Stimulated activated CD4-positive, alpha-beta T cell treated with anti-CD3 and anti-CD28 coated beads, Interleukin-4, amount 100 ng/mL, for 24 hours (primary cell): ENCODE measurements around the gene NPC2.

Source experiments
- DNase-seq: peaks from one replicate; pipeline ENCODE4 v3.0.0-alpha.2; 2020

Gene NPC2

GRCh38 chr14:74518221-74518620, 25.1 kb upstream of the NPC2 start:
- DNase-seq, result no peak

DNA sequence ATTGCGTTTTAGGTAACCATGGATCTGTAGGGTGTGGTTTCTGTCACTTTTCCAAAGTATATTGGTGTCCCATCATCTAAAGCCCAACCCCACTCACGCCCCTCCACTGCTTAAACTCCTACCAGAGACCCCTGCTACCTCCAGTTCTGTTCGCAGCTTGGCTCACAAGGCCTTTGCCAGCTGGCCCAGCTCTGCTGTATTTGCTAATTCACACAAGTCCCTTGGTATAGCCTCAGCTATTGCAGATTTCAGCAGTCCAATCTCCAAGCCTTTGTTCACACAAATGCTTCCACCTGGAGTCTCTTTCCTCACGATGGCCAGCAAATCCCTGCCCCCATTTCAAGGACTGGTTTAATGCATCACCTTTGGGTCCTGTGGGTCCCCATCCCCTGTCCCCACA, 24.6 kb upstream of the NPC2 start:
- no peak for DNase-seq

DNA sequence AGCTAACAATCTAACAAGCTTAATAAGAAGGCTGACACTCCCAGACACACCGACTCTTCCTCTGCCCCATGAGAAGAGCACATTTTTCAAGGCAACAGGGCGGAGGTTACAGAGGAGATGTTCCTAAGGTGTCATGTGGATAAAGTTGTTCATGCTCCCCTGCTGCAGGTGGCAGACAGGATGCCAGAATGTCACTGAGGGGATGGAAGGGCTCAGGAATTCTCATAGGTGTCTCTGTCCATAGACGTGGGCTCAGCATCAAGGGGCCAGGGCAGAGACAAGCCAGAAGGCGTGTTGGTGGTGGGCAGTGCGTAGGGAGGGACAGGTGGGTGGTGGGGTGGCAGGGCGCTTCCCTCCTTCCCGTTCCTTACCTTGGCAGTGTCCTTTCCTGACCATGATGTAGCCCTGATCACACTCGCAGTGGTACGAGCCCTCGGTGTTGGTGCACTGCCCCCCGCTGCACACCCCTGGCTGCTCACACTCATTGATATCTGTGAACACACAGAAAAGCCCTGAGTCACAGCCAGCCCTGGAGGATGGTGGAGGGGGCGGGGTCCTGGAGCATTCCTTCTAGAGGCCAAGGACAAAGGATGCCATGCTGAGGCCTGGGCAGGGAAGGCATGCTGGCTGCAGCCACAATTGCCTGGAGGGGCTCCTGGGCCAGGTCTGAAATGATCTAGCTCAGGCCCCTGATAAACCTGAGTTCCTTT, 23.5 kb upstream of the NPC2 start:
- no peak for DNase-seq

DNA sequence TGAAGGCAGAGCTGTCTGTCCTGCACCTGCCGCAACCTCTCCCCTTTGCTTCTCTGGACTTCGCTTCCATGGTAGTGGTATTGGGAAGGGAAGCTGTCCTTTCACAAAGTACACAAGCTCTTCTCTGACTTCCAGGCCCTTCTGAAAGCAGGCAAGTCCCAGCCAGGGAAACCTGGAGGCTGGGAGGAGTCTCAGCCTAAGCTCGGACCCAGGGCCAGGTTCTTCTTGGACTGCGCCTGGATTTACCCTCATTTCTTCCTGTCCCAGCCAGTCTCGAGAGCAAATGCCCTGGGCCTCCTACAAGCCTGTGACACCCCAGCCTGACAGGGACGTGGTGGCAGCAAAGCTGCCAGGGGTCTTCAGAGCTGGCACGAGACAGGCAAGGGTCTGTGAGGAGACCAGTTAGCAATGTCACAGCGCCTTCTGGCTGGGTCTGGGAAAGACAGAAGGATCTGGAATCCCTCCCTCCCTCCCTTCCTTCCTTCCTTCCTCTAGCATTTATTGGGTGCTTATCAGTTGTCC, 22.8 kb upstream of the NPC2 start:
- no peak for DNase-seq

- DNase-seq, result no peak
These were observed 21.4 kb upstream of the NPC2 start for GRCh38 chr14:74514471-74514941.

GRCh38 chr14:74511966-74512830, 19.1 kb upstream of the NPC2 start:
- DNase-seq, result no peak

DNA sequence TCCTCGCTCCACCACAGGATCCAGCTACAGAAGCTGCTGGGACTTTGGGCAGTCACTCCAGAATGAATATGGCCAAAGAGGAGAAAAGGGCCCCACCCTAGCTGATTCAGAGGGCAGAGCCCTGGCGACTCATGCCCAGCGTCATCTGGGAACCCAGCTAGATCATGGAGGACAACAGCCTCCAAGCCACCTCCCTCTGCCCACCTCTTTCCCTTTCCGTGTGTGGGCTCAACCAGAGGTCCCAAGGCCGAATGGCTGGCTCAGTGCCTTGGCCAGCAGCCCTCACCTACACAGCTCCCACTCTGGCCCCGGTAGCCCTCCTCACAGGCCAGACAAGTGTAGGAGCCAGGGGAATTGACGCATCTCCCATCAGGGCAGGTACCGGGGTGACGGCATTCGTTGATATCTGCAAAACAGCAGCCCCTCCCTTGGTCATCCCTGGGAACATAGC, 17.9 kb upstream of the NPC2 start:
- no peak for DNase-seq

DNA sequence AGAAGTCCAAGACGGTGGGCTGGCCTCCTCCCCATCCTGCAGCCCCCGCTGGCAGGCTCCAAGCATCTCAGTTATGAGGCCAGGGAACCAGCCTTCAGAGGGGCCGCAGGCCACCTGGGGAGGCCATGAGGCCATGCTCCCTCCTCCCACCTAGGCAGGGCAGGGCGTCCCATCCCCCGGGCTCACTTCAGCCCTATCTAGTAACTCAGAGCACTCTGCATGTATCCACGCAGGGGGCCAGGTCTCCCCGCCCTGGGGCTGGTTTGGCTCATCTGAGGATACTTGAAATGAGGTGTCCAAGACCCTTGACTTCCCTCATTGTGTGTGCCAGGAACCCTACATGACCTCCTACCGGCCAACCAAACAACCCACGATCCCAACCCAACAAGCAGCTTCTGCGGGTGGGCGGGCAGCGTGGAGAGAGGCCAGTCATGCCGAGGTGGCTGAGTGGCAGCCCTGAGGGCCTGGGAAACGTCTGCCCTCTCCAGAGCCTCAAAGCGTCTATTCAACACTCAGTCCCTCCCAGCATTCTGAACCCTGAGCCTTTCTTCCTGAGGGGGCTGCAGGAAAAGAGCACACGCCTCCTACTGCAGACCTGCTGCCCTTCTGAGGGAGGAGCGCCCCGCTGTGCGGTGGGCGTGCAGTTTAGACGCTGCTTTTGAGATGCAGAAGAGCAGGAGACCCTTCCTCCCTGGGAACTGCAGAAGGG, 17.3 kb upstream of the NPC2 start:
- DNase-seq, result no peak

DNA sequence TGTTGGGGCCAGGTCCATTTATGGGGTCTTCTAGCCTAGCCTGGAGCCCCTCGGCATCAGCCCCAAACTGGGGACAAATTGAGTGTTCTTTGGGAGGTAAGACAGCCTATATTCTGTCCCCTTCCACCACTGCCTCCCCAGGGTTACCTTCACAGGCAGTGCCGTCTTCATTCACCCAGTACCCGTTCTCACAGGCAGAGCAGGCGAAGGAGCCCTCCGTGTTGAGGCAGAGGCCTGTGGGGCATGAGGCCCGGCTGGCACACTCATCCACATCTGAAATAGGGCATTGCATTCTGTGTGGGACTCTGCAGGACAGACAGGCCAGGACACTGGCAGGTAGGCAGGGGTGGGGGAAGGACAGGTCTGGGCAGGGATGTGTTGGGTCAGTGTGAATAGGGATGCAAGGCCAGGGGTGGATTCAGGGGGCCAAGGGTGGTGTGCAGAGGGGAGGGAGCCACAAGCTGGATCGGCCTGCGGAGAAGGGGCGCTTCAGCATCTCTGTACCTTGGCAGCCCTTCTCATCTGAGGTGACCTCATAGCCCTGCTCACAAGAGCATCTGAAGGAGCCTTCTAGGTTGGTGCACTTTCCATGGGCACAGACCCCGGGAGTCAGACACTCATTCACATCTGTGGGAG, 16.6 kb upstream of the NPC2 start:
- DNase-seq, result no peak

- no peak for DNase-seq
These were observed 15.8 kb upstream of the NPC2 start for GRCh38 chr14:74508844-74509428.

DNA sequence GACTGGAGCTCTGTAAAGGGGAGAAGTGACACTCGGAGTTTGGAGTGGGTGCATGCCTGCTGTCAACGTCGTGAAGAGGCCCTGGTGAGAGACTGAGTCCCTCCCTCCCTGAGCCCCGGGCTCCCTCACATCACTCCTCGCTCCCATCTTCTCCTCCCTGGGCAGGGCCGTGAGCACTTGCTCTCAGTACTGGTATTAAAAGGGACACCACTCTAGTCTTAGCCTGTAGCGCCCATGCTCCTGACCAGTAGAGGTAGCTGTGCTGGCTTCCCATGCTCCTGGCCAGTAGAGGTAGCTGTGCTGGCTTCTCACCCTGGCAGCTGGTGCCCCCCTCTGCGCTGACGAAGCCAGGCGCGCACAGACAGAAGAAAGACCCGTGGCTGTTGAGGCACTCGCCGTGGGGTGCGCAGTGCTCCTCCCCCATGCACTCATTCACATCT, 15.2 kb upstream of the NPC2 start:
- no peak for DNase-seq

GRCh38 chr14:74507840-74508239, 14.7 kb upstream of the NPC2 start:
- DNase-seq, result no peak

GRCh38 chr14:74507085-74507484, 14.0 kb upstream of the NPC2 start:
- no peak for DNase-seq

DNA sequence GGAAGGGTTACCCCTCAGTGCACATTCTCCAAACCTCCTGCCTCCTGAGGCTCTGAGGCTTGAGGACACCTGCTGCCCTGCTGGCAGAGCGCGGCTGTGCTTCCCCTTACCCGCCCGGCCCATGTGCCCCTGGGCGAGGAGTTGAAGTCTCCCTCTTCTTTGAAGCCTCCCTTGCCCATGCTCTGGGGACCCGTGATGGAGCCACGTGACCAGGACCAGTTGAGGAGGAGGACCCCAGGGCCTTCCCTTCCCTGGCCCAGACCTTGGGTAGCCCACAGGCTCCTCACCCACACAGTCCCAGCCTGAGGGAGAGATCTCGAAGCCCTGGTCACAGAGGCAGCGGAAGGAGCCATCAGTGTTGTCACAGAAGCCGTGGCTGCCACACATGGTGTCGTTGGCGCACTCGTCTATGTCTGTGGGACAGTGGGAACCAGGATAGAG, 13.3 kb upstream of the NPC2 start:
- DNase-seq, result no peak

DNA sequence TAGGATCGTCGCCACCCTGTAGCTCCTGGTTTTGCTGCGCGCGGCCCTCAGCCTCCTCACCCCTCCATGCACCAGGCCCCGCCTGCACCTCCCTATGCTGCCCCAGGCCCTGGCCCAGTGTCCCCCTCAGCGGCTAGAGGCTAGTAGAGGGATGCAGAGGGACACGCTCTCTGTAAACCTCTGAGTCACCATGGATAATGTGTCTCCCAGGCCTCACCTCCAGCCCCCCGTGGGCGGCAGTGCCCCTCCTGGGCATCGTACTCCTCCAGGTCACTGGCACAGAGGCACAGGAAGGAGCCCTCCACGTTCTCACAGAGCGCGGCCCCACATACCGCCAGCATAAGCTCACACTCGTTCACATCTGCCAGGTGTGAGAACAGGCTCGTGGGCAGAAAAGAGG, 12.7 kb upstream of the NPC2 start:
- DNase-seq, result no peak

DNA sequence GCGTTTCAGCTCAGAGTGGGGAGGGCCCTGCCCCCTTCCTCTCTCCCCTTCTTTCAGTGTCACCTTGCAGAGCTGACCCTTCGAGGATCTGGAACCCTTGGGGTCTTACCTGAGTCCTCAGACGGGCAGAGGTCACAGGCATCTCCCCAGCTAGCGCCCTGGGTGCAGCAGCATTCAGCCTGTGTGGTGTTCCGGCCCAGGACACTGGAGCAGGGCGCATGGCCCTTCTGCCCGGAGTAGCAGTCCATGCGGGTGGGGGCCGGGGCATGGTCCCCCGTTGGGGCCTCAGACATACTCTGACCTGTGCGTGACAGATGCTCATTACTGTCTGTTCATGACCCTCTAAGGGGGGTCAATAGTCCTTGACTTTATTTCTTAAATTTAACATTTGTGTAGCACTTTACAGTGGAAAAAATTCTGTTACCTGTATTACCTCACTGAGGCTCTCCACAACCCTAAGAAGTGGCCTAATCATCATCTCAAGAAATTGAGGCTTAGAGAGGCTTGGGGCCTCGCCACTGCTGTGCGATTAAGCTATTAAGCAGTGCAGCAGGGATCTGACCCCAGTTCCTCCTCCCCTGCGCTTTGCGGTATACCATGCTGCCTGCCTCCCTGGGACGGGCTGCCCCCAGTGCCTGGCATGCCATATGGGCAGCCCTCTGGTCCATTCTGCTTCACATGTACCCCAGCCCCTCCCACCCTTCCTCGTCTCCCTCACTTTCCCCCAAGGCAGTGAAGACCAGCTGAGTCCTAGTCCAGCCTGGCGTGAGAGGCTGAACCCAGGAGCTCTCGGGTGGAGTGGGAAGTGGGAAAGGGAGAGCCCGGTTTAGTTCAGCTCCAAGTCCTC, 12.0 kb upstream of the NPC2 start:
- no peak for DNase-seq

DNA sequence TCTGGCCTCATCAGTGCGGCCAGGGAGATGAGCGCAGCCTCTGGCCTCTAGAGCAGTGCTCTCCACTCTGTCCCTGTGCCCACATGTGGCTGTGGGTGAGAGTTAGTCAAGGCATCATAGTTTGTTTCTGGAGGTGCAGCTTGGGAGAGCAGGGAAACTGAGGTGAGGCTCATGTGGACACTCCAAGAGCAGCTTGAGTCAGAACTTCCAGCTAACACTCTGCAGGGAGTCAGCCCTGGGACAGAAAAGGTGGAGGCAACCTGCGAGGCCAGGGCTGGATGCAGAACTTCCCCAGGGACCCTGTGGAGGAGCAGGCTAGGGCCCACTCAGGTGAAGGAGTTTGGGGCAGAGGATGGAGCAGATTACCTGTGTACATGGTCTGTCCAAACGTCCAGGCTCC, 11.3 kb upstream of the NPC2 start:
- no peak for DNase-seq

DNA sequence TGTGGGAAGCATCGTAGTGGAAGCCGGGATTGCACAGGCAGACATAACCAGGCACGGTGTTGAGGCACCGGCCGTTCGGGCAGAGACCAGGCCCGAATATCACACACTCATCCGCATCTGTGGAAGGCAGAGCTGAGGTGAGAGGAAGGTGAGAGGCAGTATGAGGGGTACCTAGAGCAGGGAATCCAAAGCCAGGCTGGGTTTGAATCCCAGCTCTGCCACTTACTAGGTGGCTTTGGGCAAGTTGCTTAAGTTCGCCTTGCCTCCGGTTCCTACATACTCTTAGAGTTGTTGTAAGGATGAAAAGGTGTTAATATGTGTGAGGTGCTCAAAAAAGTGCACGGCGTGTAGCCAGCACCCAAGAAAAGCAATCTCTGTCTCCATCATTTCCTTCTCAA, 10.8 kb upstream of the NPC2 start:
- DNase-seq, result no peak

DNA sequence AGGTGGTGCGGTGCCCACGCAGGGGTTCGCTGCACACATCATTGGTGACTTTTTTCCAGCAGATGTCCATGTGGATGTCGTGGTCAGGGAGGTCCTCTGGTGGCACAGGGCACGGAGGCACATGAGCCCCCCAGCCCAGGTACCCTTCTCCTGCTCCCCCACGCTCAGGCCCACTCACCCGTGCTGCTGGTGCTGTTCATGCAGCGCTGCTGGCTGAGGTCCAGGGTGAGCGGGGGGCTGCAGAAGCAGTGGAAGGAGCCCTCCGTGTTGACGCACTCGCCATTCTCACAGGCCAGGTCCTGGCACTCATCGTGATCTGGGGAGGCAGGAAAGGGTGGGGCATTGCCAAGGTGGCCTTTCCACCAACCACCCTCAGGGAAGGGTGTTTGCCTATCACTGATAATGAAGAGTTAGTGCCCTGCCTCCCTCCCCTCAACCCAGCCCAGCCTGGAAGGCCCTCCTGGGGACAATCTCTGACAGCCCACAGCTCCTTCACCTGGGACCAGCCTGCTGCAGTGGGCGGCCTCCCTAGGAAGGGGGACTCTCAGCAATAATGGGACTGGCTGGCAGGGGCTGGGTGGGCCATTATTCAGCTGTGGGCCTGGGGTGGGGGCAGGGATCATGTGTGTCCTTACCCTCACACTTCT, 10.3 kb upstream of the NPC2 start:
- no peak for DNase-seq

DNA sequence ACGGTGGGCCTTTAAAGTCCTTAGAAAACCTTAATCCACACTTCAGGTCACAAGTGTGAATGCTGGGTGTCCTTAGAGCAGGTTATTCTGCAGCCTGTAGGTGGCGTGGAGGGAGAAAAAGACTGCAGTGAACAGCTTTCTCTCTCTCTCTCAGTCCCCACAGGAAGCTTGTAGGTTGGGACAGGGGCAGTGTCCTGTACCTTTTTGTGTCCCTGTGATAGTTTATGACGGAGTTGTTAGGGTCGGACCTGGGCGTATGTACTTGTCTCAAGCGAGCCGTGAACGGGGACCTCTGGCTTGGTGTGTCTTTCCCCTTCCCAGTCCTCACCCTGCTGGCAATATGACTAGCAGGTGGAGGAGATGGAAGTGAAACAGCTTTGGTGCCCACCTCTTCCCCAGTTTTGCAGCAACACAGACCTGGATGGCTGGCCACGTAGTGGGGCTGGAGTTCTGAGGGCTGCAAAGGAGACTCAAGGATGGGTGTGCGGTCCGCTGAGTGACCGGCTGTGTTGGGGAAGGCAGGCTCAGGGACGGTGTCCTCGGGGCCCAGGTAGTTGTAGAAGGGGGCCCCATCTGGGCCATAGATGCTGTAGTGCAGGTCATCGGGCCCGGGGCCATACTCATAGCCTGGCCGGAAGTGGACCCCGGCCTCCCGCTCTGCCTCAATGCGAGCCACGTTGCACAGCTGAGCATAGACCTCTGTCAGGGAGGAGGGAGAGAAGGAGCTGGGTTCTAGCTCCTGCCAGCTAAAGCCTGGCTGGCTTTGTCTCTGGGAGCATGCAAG, 9.3 kb upstream of the NPC2 start:
- DNase-seq, result no peak
